ENCODE results near the gene ZIK1. TPM values are rescaled to one million over a fixed set of nuclear protein-coding genes. Genes with fewer than 3 reads are reported as not detected.

The ZIK1 gene
- total and polyA plus RNA-seq, 2 of the 4 experiments (the other 2 are of a cell fraction): 4.1 to 11.8 TPM

GRCh38 chr19:57633832-57634131 lies 49.8 kb downstream of the ZIK1 start (continued):
- no peak for TF ChIP-seq RCOR1 (IDR thresholded peaks at IDR 0.05; ENCODE audit: insufficient replicate concordance, low read length)
- TF ChIP-seq CHD1 (IDR thresholded peaks at IDR 0.05; ENCODE audit: low read depth, low read length): no peak
- no peak for TF ChIP-seq CTCF (conservative IDR thresholded peaks at IDR 0.05; ENCODE audit: low read depth, low read length)
- TF ChIP-seq CEBPB (IDR thresholded peaks at IDR 0.05; ENCODE audit: low read depth, low read length): no peak
- TF ChIP-seq BHLHE40 (IDR thresholded peaks at IDR 0.05; ENCODE audit: low read depth, low read length): no peak

GRCh38 chr19:57637379-57637778 lies 53.4 kb downstream of the ZIK1 start:
- Histone ChIP-seq H3K4ac (ENCODE audit: low read depth, low read length) (no peak overlapping the region), H3K18ac (ENCODE audit: low read depth, low read length) (no peak overlapping the region), H3K9me3 (ENCODE audit: control insufficient read depth, insufficient read depth, low read length) (peaks cover 36% of the 10 kb centered on the region), H4K20me1 (ENCODE audit: insufficient read depth, low read length) (no peaks in the 10 kb centered on the region), H4K91ac (ENCODE audit: insufficient read depth, low read depth, low read length) (no peak overlapping the region), H2BK120ac (ENCODE audit: low read depth, low read length) (no peak overlapping the region), H4K5ac (ENCODE audit: low read depth, low read length) (no peak overlapping the region), H3K9ac (ENCODE audit: low read depth, low read length) (no peak overlapping the region), H2BK20ac (ENCODE audit: low read depth, low read length) (no peak overlapping the region), H3K56ac (ENCODE audit: extremely low read depth, insufficient read depth, low read length) (no peak overlapping the region), H2BK15ac (ENCODE audit: low read depth, low read length) (no peak overlapping the region), H3K23ac (ENCODE audit: low read depth, low read length) (no peak overlapping the region), H3K4me3 (ENCODE audit: insufficient read depth, low read depth, low read length) (no peak overlapping the region), H3K4me2 (ENCODE audit: low read depth, low read length) (no peak overlapping the region), H3K79me1 (ENCODE audit: low read depth in 1 of 2, low read length in 2 of 2) (peaks cover 10 to 21% of the 10 kb centered on the region in 2 experiments), H3K9me1 (ENCODE audit: insufficient read depth, low read length) (peaks cover 12% of the 10 kb centered on the region; the same call in 1 of the 2 replicates), H2BK5ac (ENCODE audit: low read depth, low read length, poor library complexity, severe bottlenecking) (no peak overlapping the region), H2AK5ac (ENCODE audit: low read depth, low read length) (no peak overlapping the region), H2AK9ac (replicated peaks; ENCODE audit: low read depth, low read length, poor library complexity) (no peak overlapping the region), H4K8ac (ENCODE audit: low read depth in 2 of 2, low read length in 2 of 2) (no peak overlapping the region), H3K27ac (ENCODE audit: insufficient read depth, low read length) (no peak overlapping the region), H3K27me3 (ENCODE audit: control insufficient read depth, insufficient read depth, low read length) (no peaks in the 10 kb centered on the region), H3K4me1 (ENCODE audit: control insufficient read depth, insufficient read depth, low read length) (peaks cover 4% of the 10 kb centered on the region), H3K36me3 (ENCODE audit: control insufficient read depth, insufficient read depth, low read length) (peaks cover 40% of the 10 kb centered on the region), H3K14ac (replicated peaks; ENCODE audit: low read depth, low read length) (no peak overlapping the region), H2AFZ (replicated peaks; ENCODE audit: low read length, poor library complexity) (no peak overlapping the region)
- dilution Hi-C loops (cut with HindIII; ENCODE audit: low sequenced_read_pairs, unreplicated experiment): no loop called here
- no CpG with 5 or more reads among the region's 4 CpGs for WGBS, 2 experiments (ENCODE audit: extremely low coverage in 2 of 2, insufficient read length in 1 of 2)
- ChIA-PET CTCF (interaction anchor here (0.6 kb wide), 2 partner anchors 26 to 72 kb away, joined by 3 to 5 read pairs; partner anchors contain the start of gene ZNF154), POLR2A (ENCODE audit: unreplicated experiment) (no interaction called here)
- ATAC-seq (ENCODE audit: low read depth): no peak
- TF ChIP-seq FOS (IDR thresholded peaks at IDR 0.05; ENCODE audit: low read depth, low read length) (no peak), CHD1 (IDR thresholded peaks at IDR 0.05; ENCODE audit: low read depth, low read length) (no peak), BHLHE40 (IDR thresholded peaks at IDR 0.05; ENCODE audit: low read depth, low read length) (no peak), RFX5 (IDR thresholded peaks at IDR 0.05; ENCODE audit: low read depth, low read length) (no peak), CEBPB (IDR thresholded peaks at IDR 0.05; ENCODE audit: low read depth, low read length) (no peak), NFE2L2 (IDR thresholded peaks at IDR 0.05; ENCODE audit: low read depth, low read length) (no peak), MAZ (IDR thresholded peaks at IDR 0.05; ENCODE audit: borderline replicate concordance, low read depth, low read length) (no peak), POLR2A (IDR thresholded peaks at IDR 0.05; ENCODE audit: low read depth, low read length) (no peak), MXI1 (IDR thresholded peaks at IDR 0.05; ENCODE audit: borderline replicate concordance, low read depth, low read length) (no peak), RAD21 (IDR thresholded peaks at IDR 0.05; ENCODE audit: low read length) (no peak), MAFK (IDR thresholded peaks at IDR 0.05; ENCODE audit: low read depth, low read length) (no peak), RCOR1 (IDR thresholded peaks at IDR 0.05; ENCODE audit: insufficient replicate concordance, low read length) (no peak)
- TF ChIP-seq, protein P1, sequence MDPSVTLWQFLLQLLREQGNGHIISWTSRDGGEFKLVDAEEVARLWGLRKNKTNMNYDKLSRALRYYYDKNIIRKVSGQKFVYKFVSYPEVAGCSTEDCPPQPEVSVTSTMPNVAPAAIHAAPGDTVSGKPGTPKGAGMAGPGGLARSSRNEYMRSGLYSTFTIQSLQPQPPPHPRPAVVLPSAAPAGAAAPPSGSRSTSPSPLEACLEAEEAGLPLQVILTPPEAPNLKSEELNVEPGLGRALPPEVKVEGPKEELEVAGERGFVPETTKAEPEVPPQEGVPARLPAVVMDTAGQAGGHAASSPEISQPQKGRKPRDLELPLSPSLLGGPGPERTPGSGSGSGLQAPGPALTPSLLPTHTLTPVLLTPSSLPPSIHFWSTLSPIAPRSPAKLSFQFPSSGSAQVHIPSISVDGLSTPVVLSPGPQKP (IDR thresholded peaks at IDR 0.05; ENCODE audit: borderline replicate concordance, low read depth, low read length): no peak
- TF ChIP-seq, protein P2, sequence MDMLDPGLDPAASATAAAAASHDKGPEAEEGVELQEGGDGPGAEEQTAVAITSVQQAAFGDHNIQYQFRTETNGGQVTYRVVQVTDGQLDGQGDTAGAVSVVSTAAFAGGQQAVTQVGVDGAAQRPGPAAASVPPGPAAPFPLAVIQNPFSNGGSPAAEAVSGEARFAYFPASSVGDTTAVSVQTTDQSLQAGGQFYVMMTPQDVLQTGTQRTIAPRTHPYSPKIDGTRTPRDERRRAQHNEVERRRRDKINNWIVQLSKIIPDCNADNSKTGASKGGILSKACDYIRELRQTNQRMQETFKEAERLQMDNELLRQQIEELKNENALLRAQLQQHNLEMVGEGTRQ (IDR thresholded peaks at IDR 0.05; ENCODE audit: low read depth, low read length): no peak
- intact Hi-C loops (cut with micrococcal nuclease): no loop called here
- DNase-seq: no peak
- BruUV-seq (replicated peaks): no TSS peak
- in situ Hi-C loops (cut with MboI; ENCODE audit: low sequenced_read_pairs): no loop called here

Data from IMR-90 (cell line).